Measurements from ENCODE around the gene CATSPERB. TPM values are rescaled to one million over a fixed set of nuclear protein-coding genes. Genes with fewer than 3 reads are reported as not detected.

Gene CATSPERB
- 1 to 10 TPM in 1 of 2 donors, under 1 TPM in 1; 0.19 to 3.5 TPM for total RNA-seq

- no peak within 1 kb of the TSS for H3K4me3 ChIP-seq
- no peak for DNase-seq (ENCODE audit: low spot score)
- H3K4me1 ChIP-seq, result no peaks in the 10 kb centered on the region
- H3K27me3 ChIP-seq, result no peaks in the 10 kb centered on the region
- H3K9me3 ChIP-seq, result no peaks in the 10 kb centered on the region
- H3K36me3 ChIP-seq, result no peaks in the 10 kb centered on the region
- TF ChIP-seq CTCF (IDR thresholded peaks at IDR 0.05), result no peak
- no peak within 1 kb of the TSS for H3K27ac ChIP-seq
Measured at GRCh38 chr14:91731986-91732385, at the start of gene CATSPERB. Gene CATSPERB (minus strand): TSS chr14:91732086. CDS start chr14:91729479, 2,607 bp downstream.

GRCh38 chr14:91780452-91780851 lies 48.6 kb upstream of the CATSPERB start:
- Histone ChIP-seq H3K4me3 (no peak overlapping the region), H3K9me3 (no peaks in the 10 kb centered on the region), H3K36me3 (peaks cover 4% of the 10 kb centered on the region), H3K27ac (no peak overlapping the region), H3K27me3 (no peaks in the 10 kb centered on the region), H3K4me1 (no peaks in the 10 kb centered on the region)
- no peak for TF ChIP-seq CTCF (IDR thresholded peaks at IDR 0.05)
- DNase-seq (ENCODE audit: low spot score), result no peak

- Histone ChIP-seq H3K36me3 (peaks cover 4% of the 10 kb centered on the region), H3K4me3 (no peak overlapping the region), H3K27me3 (no peaks in the 10 kb centered on the region), H3K27ac (no peak overlapping the region), H3K4me1 (no peaks in the 10 kb centered on the region), H3K9me3 (no peaks in the 10 kb centered on the region)
- no peak for TF ChIP-seq CTCF (IDR thresholded peaks at IDR 0.05)
- no peak for DNase-seq (ENCODE audit: low spot score)
Measured at GRCh38 chr14:91778217-91778616, 46.3 kb upstream of the CATSPERB start.

GRCh38 chr14:91774140-91775096 lies 42.5 kb upstream of the CATSPERB start:
- no peaks in the 10 kb centered on the region for H3K27me3 ChIP-seq
- no peaks in the 10 kb centered on the region for H3K36me3 ChIP-seq
- TF ChIP-seq CTCF (IDR thresholded peaks at IDR 0.05), result no peak
- no peak for DNase-seq (ENCODE audit: low spot score)
- no peak overlapping the region for H3K27ac ChIP-seq
- no peaks in the 10 kb centered on the region for H3K4me1 ChIP-seq
- no peaks in the 10 kb centered on the region for H3K9me3 ChIP-seq
- H3K4me3 ChIP-seq, result no peak overlapping the region

- H3K27me3 ChIP-seq, result no peaks in the 10 kb centered on the region
- no peaks in the 10 kb centered on the region for H3K36me3 ChIP-seq
- no peaks in the 10 kb centered on the region for H3K4me1 ChIP-seq
- no peak for DNase-seq (ENCODE audit: low spot score)
- H3K9me3 ChIP-seq, result no peaks in the 10 kb centered on the region
- TF ChIP-seq CTCF (IDR thresholded peaks at IDR 0.05), result no peak
- no peak overlapping the region for H3K4me3 ChIP-seq
- H3K27ac ChIP-seq, result no peak overlapping the region
Measured at GRCh38 chr14:91770185-91770584, 38.3 kb upstream of the CATSPERB start.

Measured in right atrium auricular region (tissue), 2 donors.